CD14-positive monocyte (primary cell): ENCODE measurements around the gene HBA1. TPM values are rescaled to one million over a fixed set of nuclear protein-coding genes. Genes with fewer than 3 reads are reported as not detected.
A peak's percentile ranks its signal among the peaks of the same experiment; 100 is the strongest.
"Not testable (repeated sequence)": the region's sequence is repeated elsewhere in the genome, so short reads cannot be mapped to it uniquely, and the experiment has no call there.

Experiments used
- DNase-seq, 3 donors: peaks; one replicate each; pipeline ENCODE4 v3.0.0-alpha.2; 2011 to 2022
- H2AFZ ChIP-seq: 2 replicates; pipeline ENCODE4 v1.6.0; 2012; ENCODE audit warnings: mild to moderate bottlenecking, low read depth, low read length, inconsistent platforms; ENCODE audit not compliant: insufficient read depth, poor library complexity, severe bottlenecking
- H3K27ac ChIP-seq, 2 donors: 1 replicate in 1 of 2; 2 replicates in 1 of 2; pipeline ENCODE4 v1.5.1; 2012 to 2013; ENCODE audit warnings: low read length in 2 of 2, control low read depth in 1 of 2, inconsistent platforms in 1 of 2, low read depth in 1 of 2, mild to moderate bottlenecking in 1 of 2
- H3K27me3 ChIP-seq, 2 donors: one replicate each; pipeline versions ENCODE4 v1.6.0 to v1.6.1; 2011 to 2013; ENCODE audit warnings: low read length in 2 of 2; ENCODE audit not compliant: control insufficient read depth in 2 of 2, insufficient read depth in 2 of 2
- H3K36me3 ChIP-seq, 2 donors: replicated peaks in 1 of 2; 1 replicate in 1 of 2; 2 replicates in 1 of 2; pipeline versions ENCODE4 v1.5.1 to v1.6.1; 2012 to 2013; ENCODE audit warnings: low read length in 2 of 2, control low read depth in 1 of 2, inconsistent platforms in 1 of 2, mild to moderate bottlenecking in 1 of 2; ENCODE audit not compliant: insufficient read depth in 2 of 2, control insufficient read depth in 1 of 2
- H3K4me1 ChIP-seq, 2 donors: 1 replicate in 1 of 2; 2 replicates in 1 of 2; pipeline versions ENCODE4 v1.5.1 to v1.6.1; 2012 to 2013; ENCODE audit warnings: low read length in 2 of 2, control low read depth in 1 of 2, inconsistent platforms in 1 of 2, mild to moderate bottlenecking in 1 of 2, moderate library complexity in 1 of 2; ENCODE audit not compliant: insufficient read depth in 2 of 2, control insufficient read depth in 1 of 2
- H3K4me2 ChIP-seq: replicated peaks from 2 replicates; pipeline ENCODE3; 2012; ENCODE audit warnings: low read length, moderate library complexity, mild to moderate bottlenecking; ENCODE audit not compliant: poor library complexity, severe bottlenecking; ENCODE audit errors: extremely low read depth
- H3K4me3 ChIP-seq, 3 experiments: fragments of 200-600 bp in 1 of 3; sonication (generic) in 1 of 3; replicated peaks in 1 of 3; 1 replicate in 2 of 3; 2 replicates in 1 of 3; pipeline ENCODE4 v1.5.1; 2011 to 2013; ENCODE audit warnings: low read length in 3 of 3, mild to moderate bottlenecking in 3 of 3, control low read depth in 2 of 3, low read depth in 2 of 3, inconsistent platforms in 1 of 3, moderate library complexity in 1 of 3
- H3K79me2 ChIP-seq: 2 replicates; pipeline ENCODE4 v1.6.0; 2012; ENCODE audit warnings: mild to moderate bottlenecking, control low read depth, inconsistent platforms, low read length, moderate library complexity; ENCODE audit not compliant: insufficient read depth
- H3K9ac ChIP-seq: 2 replicates; pipeline ENCODE4 v1.6.0; 2017; ENCODE audit warnings: low read length, mild to moderate bottlenecking; ENCODE audit not compliant: insufficient read depth, poor library complexity, severe bottlenecking
- H3K9me3 ChIP-seq, 2 donors: replicated peaks in 1 of 2; 1 replicate in 1 of 2; 2 replicates in 1 of 2; pipeline versions ENCODE4 v1.5.1 to v1.6.1; 2012 to 2013; ENCODE audit warnings: low read length in 2 of 2, control low read depth in 1 of 2; ENCODE audit not compliant: control insufficient read depth in 1 of 2, insufficient read depth in 1 of 2
- H4K20me1 ChIP-seq: 2 replicates; pipeline ENCODE4 v1.6.0; 2012; ENCODE audit warnings: mild to moderate bottlenecking, low read length, control low read depth, moderate library complexity; ENCODE audit not compliant: insufficient read depth
- H3K27ac Mint-ChIP-seq, 7 donors: one replicate each; pipeline ENCODE4 v1.8.0; 2020; ENCODE audit warnings: mild to moderate bottlenecking in 7 of 7, mixed read lengths in 7 of 7, moderate library complexity in 6 of 7, inconsistent platforms in 2 of 7
- H3K27me3 Mint-ChIP-seq, 3 donors: one replicate each; pipeline ENCODE4 v1.8.0; 2021 to 2022; ENCODE audit warnings: low read depth in 3 of 3, mild to moderate bottlenecking in 3 of 3, mixed read lengths in 3 of 3, moderate library complexity in 3 of 3, inconsistent platforms in 1 of 3
- H3K36me3 Mint-ChIP-seq, 2 donors: one replicate each; pipeline ENCODE4 v1.8.0; 2020; ENCODE audit warnings: mixed read lengths in 2 of 2, inconsistent platforms in 1 of 2, mild to moderate bottlenecking in 1 of 2
- H3K4me1 Mint-ChIP-seq: one replicate; pipeline ENCODE4 v1.8.0; 2020; ENCODE audit warnings: mild to moderate bottlenecking, mixed read lengths
- H3K4me3 Mint-ChIP-seq, 2 donors: one replicate each; pipeline ENCODE4 v1.8.0; 2020; ENCODE audit warnings: mild to moderate bottlenecking in 2 of 2, mixed read lengths in 2 of 2, moderate library complexity in 1 of 2
- H3K9me3 Mint-ChIP-seq, 7 donors: one replicate each; pipeline ENCODE4 v1.8.0; 2020 to 2022; ENCODE audit warnings: mixed read lengths in 7 of 7, mild to moderate bottlenecking in 6 of 7, moderate library complexity in 6 of 7, inconsistent platforms in 2 of 7
- CTCF ChIP-seq: fragments of 200-600 bp; IDR thresholded peaks from one replicate; pipeline ENCODE4 v1.8.0; 2022; ENCODE audit warnings: antibody characterized with exemption, mild to moderate bottlenecking
- WGBS: methylation state at CpG from one replicate; pipeline ENCODE4 v1.1.5; 2013; ENCODE audit warnings: missing lambda C conversion rate; ENCODE audit not compliant: insufficient coverage; 5-methylcytosine and 5-hydroxymethylcytosine counted together
- intact Hi-C, 2 donors: fragments of 100-400 bp; cut with micrococcal nuclease; formaldehyde crosslinking; loops; one replicate each; pipeline versions ENCODE4 v1.15.0 to v1.15.1; 2023
- polyA plus RNA-seq, 3 donors: library from polyadenylated mRNA; depleted of rRNA in 1 of 3; unstranded in 2 of 3; stranded (reverse) in 1 of 3; fragments of 300-500 nt in 2 of 3; fragments of >200 nt in 1 of 3; fragmentation: Illumina TruSeq in 2 of 3; gene quantifications; 1 replicate in 2 of 3; 2 replicates in 1 of 3; pipeline ENCODE4 v1.2.3, GENCODE V29; 2012 to 2021

Gene HBA1
- polyA plus RNA-seq, 3 donors, result 0.31 to 23.8 (median 22.9) TPM

- peaks cover 5% of the 10 kb centered on the region in 2 donors for H3K36me3 Mint-ChIP-seq
- H3K9ac ChIP-seq, result peak overlapping the region; percentile 53
These were observed 21.5 kb upstream of the HBA1 start for GRCh38 chr16:155031-155398.

GRCh38 chr16:159136-159849, 17.2 kb upstream of the HBA1 start:
- Histone ChIP-seq H3K9ac (no peak overlapping the region), H3K9me3 (peaks cover 0 to 3% of the 10 kb centered on the region in 2 donors), H3K4me3 (no peak overlapping the region), H3K27me3 (peaks cover 17 to 36% of the 10 kb centered on the region in 2 donors), H4K20me1 (no peaks in the 10 kb centered on the region), H3K27ac (no peak overlapping the region), H2AFZ (no peak overlapping the region), H3K4me2 (no peak overlapping the region), H3K36me3 (no peaks in the 10 kb centered on the region), H3K79me2 (no peaks in the 10 kb centered on the region), H3K4me1 (peaks cover 7% of the 10 kb centered on the region in 2 donors)
- intact Hi-C loops, result no loop called here
- peak overlapping the region in 1 of 7 donors; percentile 63 for H3K27ac Mint-ChIP-seq
- WGBS, result 80% methylated on average over 5 of the region's 6 CpGs
- peak overlapping the region in 1 of 2 donors; percentile 28 for H3K4me3 Mint-ChIP-seq
- peaks cover 7% of the 10 kb centered on the region for H3K4me1 Mint-ChIP-seq
- DNase-seq, result no peak
- H3K36me3 Mint-ChIP-seq, result peaks cover 5% of the 10 kb centered on the region in 2 donors
- peaks cover 0 to 7% (median 2%) of the 10 kb centered on the region in 7 donors for H3K9me3 Mint-ChIP-seq
- no peak for TF ChIP-seq CTCF
- peaks cover 55 to 71% (median 66%) of the 10 kb centered on the region in 3 donors for H3K27me3 Mint-ChIP-seq

More at GRCh38 chr16:155031-155398, 21.5 kb upstream of the HBA1 start:
- H3K9me3 ChIP-seq, result peaks cover 0 to 3% of the 10 kb centered on the region in 2 donors
- no peaks in the 10 kb centered on the region for H3K36me3 ChIP-seq
- H3K27ac ChIP-seq, result no peak overlapping the region
- Mint-ChIP-seq H3K4me1 (peaks cover 8% of the 10 kb centered on the region), H3K27me3 (peaks cover 60 to 76% (median 60%) of the 10 kb centered on the region in 3 donors), H3K9me3 (peaks cover 0 to 5% (median 3%) of the 10 kb centered on the region in 7 donors), H3K4me3 (peak overlapping the region; percentile 69 to 91), H3K27ac (no peak overlapping the region)
- 64% methylated on average over 5 of the region's 7 CpGs for WGBS
- no peaks in the 10 kb centered on the region for H4K20me1 ChIP-seq
- peak overlapping the region; percentile 80 for H3K4me2 ChIP-seq
- peak overlapping the region in 1 of 3 experiments; percentile 72 for H3K4me3 ChIP-seq
- no peak for TF ChIP-seq CTCF
- H3K27me3 ChIP-seq, result peaks cover 18 to 40% of the 10 kb centered on the region in 2 donors
- H3K4me1 ChIP-seq, result peaks cover 9% of the 10 kb centered on the region in 2 donors
- no peaks in the 10 kb centered on the region for H3K79me2 ChIP-seq
- H2AFZ ChIP-seq, result peak overlapping the region; percentile 74
- intact Hi-C loops, result no loop called here
- no peak for DNase-seq

- H3K27ac ChIP-seq, H3K36me3 Mint-ChIP-seq, H3K79me2 ChIP-seq, H4K20me1 ChIP-seq, intact Hi-C loops, H3K4me3 Mint-ChIP-seq, H3K4me1 Mint-ChIP-seq, H2AFZ ChIP-seq, H3K4me2 ChIP-seq, DNase-seq, H3K9me3 ChIP-seq, H3K9ac ChIP-seq, H3K36me3 ChIP-seq, H3K4me3 ChIP-seq, H3K27ac Mint-ChIP-seq, H3K9me3 Mint-ChIP-seq, H3K4me1 ChIP-seq: not testable (repeated sequence)
- peaks cover 13 to 30% of the 10 kb centered on the region in 2 donors for H3K27me3 ChIP-seq
- peaks cover 51 to 66% (median 61%) of the 10 kb centered on the region in 3 donors for H3K27me3 Mint-ChIP-seq
- WGBS, result 75% methylated on average over 8 of the region's 20 CpGs
These were observed 16.2 kb upstream of the HBA1 start for GRCh38 chr16:160242-160641.
